Immature natural killer cell (primary cell): ENCODE measurements around the gene MS4A2. TPM values are rescaled to one million over a fixed set of nuclear protein-coding genes. Genes with fewer than 3 reads are reported as not detected.
"Not testable (repeated sequence)": the region's sequence is repeated elsewhere in the genome, so short reads cannot be mapped to it uniquely, and the experiment has no call there.

Source experiments
- DNase-seq, 3 donors: peaks; one replicate each; pipeline ENCODE4 v3.0.0; 2022; ENCODE audit warnings: mixed read lengths in 1 of 3
- H3K27ac Mint-ChIP-seq, 6 donors: one replicate each; pipeline ENCODE4 v1.8.0; 2020; ENCODE audit warnings: mixed read lengths in 6 of 6, mild to moderate bottlenecking in 5 of 6, inconsistent platforms in 4 of 6, moderate library complexity in 3 of 6
- H3K27me3 Mint-ChIP-seq, 3 donors: one replicate each; pipeline ENCODE4 v1.8.0; 2020 to 2021; ENCODE audit warnings: low read depth in 3 of 3, mild to moderate bottlenecking in 3 of 3, mixed read lengths in 3 of 3, moderate library complexity in 3 of 3, inconsistent platforms in 1 of 3
- H3K36me3 Mint-ChIP-seq, 3 donors: one replicate each; pipeline ENCODE4 v1.8.0; 2020; ENCODE audit warnings: mixed read lengths in 3 of 3, inconsistent platforms in 2 of 3, mild to moderate bottlenecking in 2 of 3
- H3K4me1 Mint-ChIP-seq, 2 donors: one replicate each; pipeline ENCODE4 v1.8.0; 2020; ENCODE audit warnings: inconsistent platforms in 2 of 2, mild to moderate bottlenecking in 2 of 2, mixed read lengths in 2 of 2, moderate library complexity in 1 of 2
- H3K4me3 Mint-ChIP-seq, 5 donors: one replicate each; pipeline ENCODE4 v1.8.0; 2020; ENCODE audit warnings: mild to moderate bottlenecking in 5 of 5, mixed read lengths in 5 of 5, inconsistent platforms in 3 of 5, moderate library complexity in 3 of 5
- H3K9me3 Mint-ChIP-seq, 6 donors: one replicate each; pipeline ENCODE4 v1.8.0; 2020; ENCODE audit warnings: mild to moderate bottlenecking in 6 of 6, mixed read lengths in 6 of 6, inconsistent platforms in 4 of 6, moderate library complexity in 3 of 6
- polyA plus RNA-seq, 3 donors: library from polyadenylated mRNA; unstranded; fragments of 300-500 nt; fragmentation: Illumina TruSeq; gene quantifications; one replicate each; pipeline ENCODE4 v1.2.3, GENCODE V29; 2021

Gene MS4A2
- polyA plus RNA-seq, 3 donors from 2014 or later, result 0.10 TPM; not detected in 2

DNA sequence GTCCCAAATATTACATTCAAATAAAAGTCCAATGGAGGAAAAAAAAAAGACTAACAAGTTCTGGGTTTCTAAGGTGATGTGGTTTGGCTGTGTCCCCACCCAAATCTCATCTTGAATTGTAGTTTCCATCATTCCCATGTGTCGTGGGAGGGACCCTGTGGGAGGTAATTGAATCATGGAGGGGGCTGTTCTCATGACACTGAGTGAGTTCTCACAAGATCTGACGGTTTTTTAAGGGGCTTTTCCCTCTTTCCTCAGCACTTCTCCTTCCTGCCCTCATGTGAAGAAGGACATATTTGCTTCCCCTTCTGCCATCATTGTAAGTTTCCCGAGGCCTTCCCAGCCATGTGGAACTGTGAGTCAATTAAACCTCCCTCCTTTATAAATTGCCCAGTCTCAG is 7.9 kb upstream of the MS4A2 start:
- peaks cover 0 to 6% (median 0%) of the 10 kb centered on the region in 6 donors for H3K9me3 Mint-ChIP-seq
- H3K27me3 Mint-ChIP-seq, result peaks cover 2 to 10% (median 4%) of the 10 kb centered on the region in 3 donors
- H3K4me3 Mint-ChIP-seq, result no peak overlapping the region
- H3K4me1 Mint-ChIP-seq, result no peaks in the 10 kb centered on the region
- DNase-seq, result no peak
- H3K36me3 Mint-ChIP-seq, result no peaks in the 10 kb centered on the region
- H3K27ac Mint-ChIP-seq, result no peak overlapping the region

- Mint-ChIP-seq H3K9me3 (peaks cover 0 to 4% (median 0%) of the 10 kb centered on the region in 6 donors), H3K4me3 (no peak overlapping the region), H3K36me3 (no peaks in the 10 kb centered on the region), H3K27ac (no peak overlapping the region), H3K27me3 (peaks cover 0 to 8% (median 6%) of the 10 kb centered on the region in 3 donors), H3K4me1 (no peaks in the 10 kb centered on the region)
- DNase-seq, result no peak
Measured at GRCh38 chr11:60084631-60085273, 3.7 kb upstream of the MS4A2 start.

- Mint-ChIP-seq H3K4me1 (no peaks in the 10 kb centered on the region), H3K4me3 (no peak overlapping the region), H3K27ac (no peak overlapping the region), H3K9me3 (peaks cover 0 to 3% (median 0%) of the 10 kb centered on the region in 6 donors), H3K27me3 (peaks cover 0 to 8% (median 6%) of the 10 kb centered on the region in 3 donors), H3K36me3 (no peaks in the 10 kb centered on the region)
- DNase-seq, result no peak
Measured at GRCh38 chr11:60085909-60086308, 2.6 kb upstream of the MS4A2 start.

DNA sequence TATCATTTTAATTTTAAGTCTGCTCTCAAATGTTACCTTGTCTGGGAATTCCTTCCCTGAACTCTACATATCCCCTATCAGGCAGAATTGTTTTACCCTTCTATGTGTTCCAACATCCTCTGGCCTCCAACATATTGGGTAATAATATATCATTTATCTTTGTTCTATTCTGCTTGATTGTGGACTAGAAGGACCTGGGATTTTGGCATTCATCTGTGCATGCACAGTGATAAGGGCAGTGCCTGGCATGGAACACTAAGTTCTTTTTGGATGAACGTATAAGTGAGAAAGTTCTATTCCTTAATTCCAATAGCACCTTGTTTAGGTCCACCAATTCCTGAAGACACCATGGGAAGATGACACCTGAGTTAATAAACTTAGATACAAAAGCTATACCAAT is 1.2 kb upstream of the MS4A2 start:
- Mint-ChIP-seq H3K9me3 (peaks cover 0 to 3% (median 0%) of the 10 kb centered on the region in 6 donors), H3K4me3 (no peak overlapping the region), H3K4me1 (no peaks in the 10 kb centered on the region), H3K36me3 (no peaks in the 10 kb centered on the region), H3K27ac (no peak overlapping the region), H3K27me3 (peaks cover 0 to 8% (median 6%) of the 10 kb centered on the region in 3 donors)
- DNase-seq, result no peak

DNA sequence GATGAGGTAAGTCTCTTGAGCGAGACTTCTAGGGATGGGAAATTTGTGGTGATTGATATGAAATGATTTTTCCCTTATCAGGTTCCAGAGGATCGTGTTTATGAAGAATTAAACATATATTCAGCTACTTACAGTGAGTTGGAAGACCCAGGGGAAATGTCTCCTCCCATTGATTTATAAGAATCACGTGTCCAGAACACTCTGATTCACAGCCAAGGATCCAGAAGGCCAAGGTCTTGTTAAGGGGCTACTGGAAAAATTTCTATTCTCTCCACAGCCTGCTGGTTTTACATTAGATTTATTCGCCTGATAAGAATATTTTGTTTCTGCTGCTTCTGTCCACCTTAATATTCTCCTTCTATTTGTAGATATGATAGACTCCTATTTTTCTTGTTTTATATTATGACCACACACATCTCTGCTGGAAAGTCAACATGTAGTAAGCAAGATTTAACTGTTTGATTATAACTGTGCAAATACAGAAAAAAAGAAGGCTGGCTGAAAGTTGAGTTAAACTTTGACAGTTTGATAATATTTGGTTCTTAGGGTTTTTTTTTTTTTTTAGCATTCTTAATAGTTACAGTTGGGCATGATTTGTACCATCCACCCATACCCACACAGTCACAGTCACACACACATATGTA is 7.1 kb downstream of the MS4A2 start:
- Mint-ChIP-seq H3K9me3 (no peaks in the 10 kb centered on the region), H3K36me3 (no peaks in the 10 kb centered on the region), H3K4me3 (no peak overlapping the region), H3K4me1 (no peaks in the 10 kb centered on the region), H3K27me3 (peaks cover 0 to 6% (median 2%) of the 10 kb centered on the region in 3 donors), H3K27ac (no peak overlapping the region)
- DNase-seq, result no peak

GRCh38 chr11:60097189-60097588 is 8.7 kb downstream of the MS4A2 start:
- H3K9me3 Mint-ChIP-seq, result no peaks in the 10 kb centered on the region
- DNase-seq, result no peak
- no peak overlapping the region for H3K27ac Mint-ChIP-seq
- peaks cover 0 to 6% (median 2%) of the 10 kb centered on the region in 3 donors for H3K27me3 Mint-ChIP-seq
- no peaks in the 10 kb centered on the region for H3K4me1 Mint-ChIP-seq
- H3K4me3 Mint-ChIP-seq, result no peak overlapping the region
- H3K36me3 Mint-ChIP-seq, result no peaks in the 10 kb centered on the region

DNA sequence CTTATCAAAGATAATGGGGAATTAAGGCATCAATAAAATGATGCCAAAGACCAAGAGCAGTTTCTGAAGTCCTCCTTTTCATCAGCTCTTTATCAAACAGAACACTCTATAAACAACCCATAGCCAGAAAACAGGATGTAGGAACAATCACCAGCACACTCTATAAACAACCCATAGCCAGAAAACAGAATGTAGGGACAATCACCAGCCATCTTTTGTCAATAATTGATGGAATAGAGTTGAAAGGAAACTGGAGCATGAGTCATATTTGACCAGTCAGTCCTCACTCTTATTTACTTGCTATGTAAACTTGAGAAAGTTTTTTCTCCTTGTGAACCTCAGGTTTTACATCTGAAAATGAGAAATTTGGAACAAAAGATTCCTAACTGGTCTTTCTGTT is 10.0 kb downstream of the MS4A2 start:
- no peaks in the 10 kb centered on the region for H3K4me1 Mint-ChIP-seq
- no peak overlapping the region for H3K27ac Mint-ChIP-seq

GRCh38 chr11:60100516-60100915 is 12.1 kb downstream of the MS4A2 start:
- Mint-ChIP-seq H3K27me3 (peaks cover 0 to 2% (median 2%) of the 10 kb centered on the region in 3 donors), H3K27ac (no peak overlapping the region), H3K9me3 (no peaks in the 10 kb centered on the region), H3K36me3 (no peaks in the 10 kb centered on the region), H3K4me3 (no peak overlapping the region), H3K4me1 (no peaks in the 10 kb centered on the region)
- no peak for DNase-seq

More for the DNA sequence above, 10.0 kb downstream of the MS4A2 start:
- Mint-ChIP-seq H3K36me3 (no peaks in the 10 kb centered on the region), H3K27me3 (peaks cover 0 to 6% (median 2%) of the 10 kb centered on the region in 3 donors), H3K9me3 (no peaks in the 10 kb centered on the region), H3K4me3 (no peak overlapping the region)
- DNase-seq, result no peak

DNA sequence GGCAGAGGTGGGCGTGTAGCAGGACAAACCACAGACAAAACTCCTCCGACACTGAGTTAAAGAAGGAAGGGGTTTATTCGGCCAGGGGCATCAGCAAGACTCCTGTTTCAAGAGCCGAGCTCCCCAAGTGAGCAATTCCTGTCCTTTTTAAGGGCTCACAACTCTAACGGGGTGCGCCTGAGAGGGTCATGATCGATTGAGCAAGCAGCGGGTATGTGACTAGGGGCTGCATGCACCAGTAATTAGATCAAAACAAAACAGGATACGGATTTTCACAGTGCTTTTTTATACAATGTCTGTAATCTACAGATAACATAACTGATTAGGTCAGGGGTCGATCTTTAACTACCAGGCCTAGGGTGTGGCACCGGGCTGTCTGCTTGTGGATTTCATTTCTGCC is 12.9 kb downstream of the MS4A2 start:
- DNase-seq, H3K4me1 Mint-ChIP-seq, H3K36me3 Mint-ChIP-seq, H3K9me3 Mint-ChIP-seq, H3K4me3 Mint-ChIP-seq, H3K27ac Mint-ChIP-seq, H3K27me3 Mint-ChIP-seq: not testable (repeated sequence)

DNA sequence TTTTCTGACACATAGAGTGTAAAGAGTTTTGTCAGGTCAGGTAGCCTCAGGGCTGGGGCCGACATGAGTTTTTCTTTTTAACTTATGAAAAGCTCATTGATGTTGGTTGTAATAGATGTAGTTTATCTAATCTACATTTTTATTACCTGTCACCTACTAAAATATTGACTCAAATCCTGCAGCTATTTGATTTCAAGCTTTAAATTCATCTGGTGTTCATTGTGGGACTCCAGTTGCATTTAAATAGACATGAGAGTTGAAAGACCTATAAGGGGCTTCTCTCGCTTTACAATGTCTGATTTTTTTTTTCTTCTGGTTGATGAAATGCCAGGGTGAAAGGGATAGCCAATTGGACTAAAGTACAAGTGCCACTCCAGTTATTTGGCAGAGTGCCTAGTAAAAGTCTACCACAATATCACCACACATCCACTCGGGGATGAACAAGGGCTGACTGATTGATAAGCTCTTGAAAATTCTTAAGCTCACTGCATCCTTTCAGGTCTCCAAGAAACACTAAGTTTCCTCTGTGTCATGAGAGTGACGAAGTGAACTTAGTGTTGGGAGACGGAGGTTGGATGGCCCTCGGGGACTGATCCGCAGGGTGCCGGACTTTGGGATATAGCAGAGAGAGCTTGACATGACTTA is 16.1 kb downstream of the MS4A2 start:
- not testable (repeated sequence) for H3K27ac Mint-ChIP-seq, H3K9me3 Mint-ChIP-seq, H3K36me3 Mint-ChIP-seq, DNase-seq, H3K27me3 Mint-ChIP-seq, H3K4me1 Mint-ChIP-seq, H3K4me3 Mint-ChIP-seq

GRCh38 chr11:60108631-60109030 is 20.2 kb downstream of the MS4A2 start:
- H3K27ac Mint-ChIP-seq, H3K9me3 Mint-ChIP-seq, H3K4me1 Mint-ChIP-seq, H3K27me3 Mint-ChIP-seq, DNase-seq, H3K36me3 Mint-ChIP-seq, H3K4me3 Mint-ChIP-seq: not testable (repeated sequence)

DNA sequence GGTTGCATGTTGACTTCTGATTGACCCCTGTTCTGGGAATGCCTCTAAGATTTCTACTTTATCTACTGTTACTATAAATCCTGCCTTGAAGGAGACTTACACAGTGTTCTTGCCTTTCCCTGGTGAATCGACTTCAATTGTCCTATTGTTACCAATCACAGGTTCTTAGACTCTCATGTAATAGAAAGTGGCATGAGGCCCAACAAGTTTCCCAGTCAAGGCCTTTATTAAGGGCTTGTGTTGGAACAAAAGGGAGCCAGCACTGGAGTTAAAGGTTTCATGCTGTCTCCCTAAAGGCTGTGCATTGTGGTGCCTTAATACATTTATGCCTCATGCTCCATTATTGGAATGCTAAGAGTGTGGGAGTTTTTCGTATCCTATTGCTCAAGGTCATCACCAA is 23.3 kb downstream of the MS4A2 start:
- no peak for DNase-seq
- Mint-ChIP-seq H3K4me1 (no peaks in the 10 kb centered on the region), H3K27me3 (peaks cover 1 to 11% (median 2%) of the 10 kb centered on the region in 3 donors), H3K36me3 (no peaks in the 10 kb centered on the region), H3K27ac (no peak overlapping the region), H3K9me3 (peaks cover 0 to 2% (median 0%) of the 10 kb centered on the region in 6 donors), H3K4me3 (no peak overlapping the region)

DNA sequence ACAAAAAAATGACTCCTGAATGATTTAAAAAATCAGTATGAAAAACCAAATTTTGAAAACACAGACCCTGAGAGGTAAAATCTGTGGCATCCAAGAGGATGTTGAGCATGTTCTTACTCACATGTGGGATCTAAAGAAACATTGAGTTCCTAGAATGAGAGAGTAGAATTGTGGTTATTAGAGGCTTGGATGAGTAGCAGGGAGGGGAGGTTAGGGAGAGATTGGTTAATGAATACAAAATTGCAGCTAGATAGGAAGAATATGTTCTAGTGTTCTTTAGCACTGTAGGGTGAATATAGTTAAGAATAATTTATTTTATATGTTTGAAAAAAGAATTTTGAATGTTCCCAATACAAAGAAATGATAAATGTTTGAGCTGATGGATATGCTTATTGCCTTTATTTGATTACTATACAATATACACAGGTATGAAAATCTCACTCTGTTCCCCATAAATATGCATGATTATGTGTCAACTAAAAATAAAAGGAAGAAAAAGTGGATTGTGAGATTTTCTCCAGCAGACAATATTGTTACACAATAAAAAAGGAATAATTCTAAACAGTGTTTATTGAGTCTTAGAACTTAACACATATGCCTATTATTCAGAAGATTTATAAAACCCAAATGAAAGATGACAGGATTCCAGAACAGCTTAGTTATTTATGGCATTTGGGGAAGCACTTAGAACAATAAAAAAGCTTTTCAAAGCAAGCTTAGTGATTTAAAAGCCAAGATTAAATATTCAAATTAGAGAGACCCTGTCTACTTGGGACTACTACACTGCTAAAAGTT is 28.7 kb downstream of the MS4A2 start:
- no peak for DNase-seq
- Mint-ChIP-seq H3K27me3 (peaks cover 1 to 3% (median 2%) of the 10 kb centered on the region in 3 donors), H3K36me3 (no peaks in the 10 kb centered on the region), H3K9me3 (peaks cover 0 to 2% (median 0%) of the 10 kb centered on the region in 6 donors), H3K4me3 (no peak overlapping the region), H3K27ac (no peak overlapping the region), H3K4me1 (no peaks in the 10 kb centered on the region)

DNA sequence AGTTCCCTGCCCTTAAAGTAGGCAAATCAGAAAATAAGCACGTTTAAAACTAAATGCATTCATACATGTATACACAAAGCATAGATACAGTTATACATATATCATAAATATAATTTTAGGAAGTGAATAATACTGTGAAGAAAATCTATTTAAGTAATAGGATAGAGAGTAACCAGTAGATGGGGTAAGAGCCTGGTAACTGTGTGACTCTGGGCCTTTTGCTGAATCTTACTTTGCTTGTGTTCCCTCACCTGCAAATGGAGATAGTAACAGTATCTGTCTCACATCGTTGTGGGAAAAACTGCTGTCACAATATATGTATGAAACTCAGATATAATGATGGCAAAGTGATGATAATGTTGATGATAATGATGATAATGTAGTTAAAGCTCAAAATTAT is 29.9 kb downstream of the MS4A2 start:
- H3K36me3 Mint-ChIP-seq, result no peaks in the 10 kb centered on the region
- no peaks in the 10 kb centered on the region for H3K9me3 Mint-ChIP-seq
- DNase-seq, result no peak
- no peak overlapping the region for H3K4me3 Mint-ChIP-seq
- no peak overlapping the region for H3K27ac Mint-ChIP-seq
- H3K4me1 Mint-ChIP-seq, result no peaks in the 10 kb centered on the region
- H3K27me3 Mint-ChIP-seq, result peaks cover under 1 to 3% (median 1%) of the 10 kb centered on the region in 3 donors
